ENCODE measurements around the gene TMEM178B. TPM values are rescaled to one million over a fixed set of nuclear protein-coding genes. Genes with fewer than 3 reads are reported as not detected.

The TMEM178B gene
- total RNA-seq, 4 donors from 2014 or later = 1.3 to 1.8 (median 1.5) TPM

- Histone ChIP-seq H3K27ac (no peak overlapping the region), H3K36me3 (no peaks in the 10 kb centered on the region), H3K27me3 (no peaks in the 10 kb centered on the region), H3K4me3 (no peak overlapping the region), H3K9me3 (no peaks in the 10 kb centered on the region), H3K4me1 (no peaks in the 10 kb centered on the region)
- DNase-seq = no peak
- no peak for TF ChIP-seq POLR2A (IDR thresholded peaks at IDR 0.05)
- TF ChIP-seq CTCF (IDR thresholded peaks at IDR 0.05 in 4 of 5, conservative IDR thresholded peaks at IDR 0.05 in 1 of 5) = no peak
- intact Hi-C loops (cut with DNase I; ENCODE audit: low total_unique reads) (no loop called here), in situ Hi-C loops (cut with MboI; ENCODE audit: low sequenced_read_pairs in 4 of 4) (no loop called here)
- ATAC-seq = no peak
Measured at GRCh38 chr7:141039376-141039775, 34.5 kb upstream of the TMEM178B start.

- in situ Hi-C loops (cut with MboI; ENCODE audit: low sequenced_read_pairs in 4 of 4) = no loop called here
- H3K4me3 ChIP-seq = no peak overlapping the region
- H3K36me3 ChIP-seq = no peaks in the 10 kb centered on the region
- no peak overlapping the region for H3K27ac ChIP-seq
- H3K4me1 ChIP-seq = no peaks in the 10 kb centered on the region
- H3K27me3 ChIP-seq = no peaks in the 10 kb centered on the region
- DNase-seq = no peak
- intact Hi-C loops (cut with DNase I; ENCODE audit: low total_unique reads) = no loop called here
- no peaks in the 10 kb centered on the region for H3K9me3 ChIP-seq
- ATAC-seq = no peak
- TF ChIP-seq CTCF (IDR thresholded peaks at IDR 0.05 in 4 of 5, conservative IDR thresholded peaks at IDR 0.05 in 1 of 5) = no peak
- no peak for TF ChIP-seq POLR2A (IDR thresholded peaks at IDR 0.05)
Measured at GRCh38 chr7:141042222-141043193, 31.4 kb upstream of the TMEM178B start.

- Histone ChIP-seq H3K4me1 (no peaks in the 10 kb centered on the region), H3K27ac (no peak overlapping the region), H3K27me3 (no peaks in the 10 kb centered on the region), H3K4me3 (no peak overlapping the region), H3K36me3 (no peaks in the 10 kb centered on the region), H3K9me3 (no peaks in the 10 kb centered on the region)
- TF ChIP-seq POLR2A (IDR thresholded peaks at IDR 0.05) (no peak), CTCF (IDR thresholded peaks at IDR 0.05 in 4 of 5, conservative IDR thresholded peaks at IDR 0.05 in 1 of 5) (no peak)
- ATAC-seq (no peak), DNase-seq (no peak)
- intact Hi-C loops (cut with DNase I; ENCODE audit: low total_unique reads) = no loop called here
- in situ Hi-C loops (cut with MboI; ENCODE audit: low sequenced_read_pairs in 4 of 4) = no loop called here
Measured at GRCh38 chr7:141043616-141044015, 30.2 kb upstream of the TMEM178B start.

GRCh38 chr7:141045126-141045841, 28.6 kb upstream of the TMEM178B start:
- intact Hi-C loops (cut with DNase I; ENCODE audit: low total_unique reads) = no loop called here
- ATAC-seq (no peak), DNase-seq (no peak)
- no peaks in the 10 kb centered on the region for H3K9me3 ChIP-seq
- H3K4me3 ChIP-seq = no peak overlapping the region
- no peak overlapping the region for H3K27ac ChIP-seq
- in situ Hi-C loops (cut with MboI; ENCODE audit: low sequenced_read_pairs in 4 of 4) = no loop called here
- H3K4me1 ChIP-seq = no peaks in the 10 kb centered on the region
- TF ChIP-seq POLR2A (IDR thresholded peaks at IDR 0.05) (no peak), CTCF (IDR thresholded peaks at IDR 0.05 in 4 of 5, conservative IDR thresholded peaks at IDR 0.05 in 1 of 5) (no peak)
- no peaks in the 10 kb centered on the region for H3K36me3 ChIP-seq
- no peaks in the 10 kb centered on the region for H3K27me3 ChIP-seq
